Measurements from ENCODE around the gene RBM5. TPM values are rescaled to one million over a fixed set of nuclear protein-coding genes. Genes with fewer than 3 reads are reported as not detected.

RBM5 gene
- total RNA-seq, 1 donor from 2014 or later, result 372 TPM

- peaks cover 35% of the 10 kb centered on the region for H3K79me2 ChIP-seq (ENCODE audit: low read depth)
- peaks cover 7% of the 10 kb centered on the region for H3K9me3 Mint-ChIP-seq
- H3K27ac ChIP-seq, result no peak overlapping the region
- no peak for TF ChIP-seq EZH2 (IDR thresholded peaks at IDR 0.05)
- TF ChIP-seq CTCF (IDR thresholded peaks at IDR 0.05), result peak; percentile 24
- peaks cover 40% of the 10 kb centered on the region for H4K20me1 ChIP-seq (ENCODE audit: low read depth)
- H3K36me3 ChIP-seq, result no peaks in the 10 kb centered on the region
- peak overlapping the region; percentile 94 for H3K4me2 ChIP-seq
- no peak overlapping the region for H2AFZ ChIP-seq (replicated peaks)
- peak overlapping the region; percentile 94 for H3K4me3 ChIP-seq
- peak overlapping the region; percentile 89 for H3K4me3 Mint-ChIP-seq
- no peak overlapping the region for H3K9ac ChIP-seq
- peak overlapping the region; percentile 76 for H3K27ac Mint-ChIP-seq
- no peak for DNase-seq (ENCODE audit: low spot score)
- H3K27me3 ChIP-seq, result peaks cover 37% of the 10 kb centered on the region
- H3K9me3 ChIP-seq (ENCODE audit: low read depth), result no peaks in the 10 kb centered on the region
- H3K27me3 Mint-ChIP-seq (ENCODE audit: insufficient read depth, low read depth), result peaks cover 27% of the 10 kb centered on the region
- H3K36me3 Mint-ChIP-seq, result no peaks in the 10 kb centered on the region
- H3K4me1 ChIP-seq, result peaks cover 50% of the 10 kb centered on the region
- H3F3A ChIP-seq (ENCODE audit: low read depth), result peaks cover 14% of the 10 kb centered on the region
- peaks cover 47% of the 10 kb centered on the region for H3K4me1 Mint-ChIP-seq
These were observed 65.7 kb downstream of the RBM5 start for GRCh38 chr3:50154476-50154839.

DNA sequence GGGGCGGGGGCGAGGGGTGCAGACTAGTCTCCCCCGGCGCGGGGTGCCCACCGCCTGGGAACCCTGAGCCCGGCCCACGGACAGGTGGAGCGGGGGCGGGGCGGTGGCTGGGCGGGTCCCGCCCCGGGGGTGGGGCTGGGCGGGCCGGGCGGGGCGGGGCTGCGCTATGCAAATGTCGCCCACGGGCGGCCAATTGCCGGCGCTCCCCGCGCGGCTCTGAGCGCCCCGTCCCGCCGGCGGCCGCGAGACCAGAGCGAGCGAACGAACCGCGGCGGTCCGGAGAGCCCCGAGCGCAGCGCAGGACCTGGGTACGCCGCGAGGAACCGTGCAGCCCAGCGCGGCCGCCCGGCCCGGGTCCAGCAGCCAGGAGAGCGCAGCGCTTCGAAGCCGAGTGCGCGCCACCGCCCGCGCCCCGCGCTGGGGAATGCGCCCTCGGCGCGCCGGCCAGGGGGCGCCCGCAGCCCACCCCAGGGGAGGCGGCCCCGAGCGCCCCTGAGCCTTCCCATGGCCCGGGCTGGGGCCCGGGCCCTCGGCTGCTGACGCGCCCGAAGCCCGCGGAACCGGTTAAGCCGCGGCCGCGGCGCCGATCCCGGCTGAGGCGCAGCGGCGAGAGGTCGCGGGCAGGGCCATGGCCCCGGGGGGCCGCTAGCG, 66.2 kb downstream of the RBM5 start, which contains the start of gene SEMA3F:
SEMA3F (plus strand) TSS at position 485 of the 651 bp plus-strand sequence. CDS start 4,299 bp downstream, outside the sequence.
- H3K4me1 Mint-ChIP-seq, result peaks cover 52% of the 10 kb centered on the region
- TF ChIP-seq EZH2 (IDR thresholded peaks at IDR 0.05) (no peak), CTCF (IDR thresholded peaks at IDR 0.05) (peak; percentile 32), EZH2phosphoT487 (IDR thresholded peaks at IDR 0.05) (no peak)
- no peak within 1 kb of the TSS for H2AFZ ChIP-seq (replicated peaks)
- H3K4me1 ChIP-seq, result peaks cover 48% of the 10 kb centered on the region
- H3K9ac ChIP-seq, result no peak within 1 kb of the TSS
- peaks cover 7% of the 10 kb centered on the region for H3K9me3 Mint-ChIP-seq
- no peaks in the 10 kb centered on the region for H3K9me3 ChIP-seq (ENCODE audit: low read depth)
- H3K27me3 ChIP-seq, result peaks cover 37% of the 10 kb centered on the region
- H3F3A ChIP-seq (ENCODE audit: low read depth), result peaks cover 14% of the 10 kb centered on the region
- H3K4me2 ChIP-seq, result peak within 1 kb of the TSS; percentile 94
- peak within 1 kb of the TSS; percentile 97 for H3K4me3 Mint-ChIP-seq
- peaks cover 45% of the 10 kb centered on the region for H4K20me1 ChIP-seq (ENCODE audit: low read depth)
- H3K27me3 Mint-ChIP-seq (ENCODE audit: insufficient read depth, low read depth), result peaks cover 27% of the 10 kb centered on the region
- no peaks in the 10 kb centered on the region for H3K36me3 ChIP-seq
- peaks cover 35% of the 10 kb centered on the region for H3K79me2 ChIP-seq (ENCODE audit: low read depth)
- H3K27ac ChIP-seq, result no peak within 1 kb of the TSS
- DNase-seq (ENCODE audit: low spot score), result peak; percentile 93
- peak within 1 kb of the TSS; percentile 76 for H3K27ac Mint-ChIP-seq
- no peaks in the 10 kb centered on the region for H3K36me3 Mint-ChIP-seq
- peak within 1 kb of the TSS; percentile 94 for H3K4me3 ChIP-seq

DNA sequence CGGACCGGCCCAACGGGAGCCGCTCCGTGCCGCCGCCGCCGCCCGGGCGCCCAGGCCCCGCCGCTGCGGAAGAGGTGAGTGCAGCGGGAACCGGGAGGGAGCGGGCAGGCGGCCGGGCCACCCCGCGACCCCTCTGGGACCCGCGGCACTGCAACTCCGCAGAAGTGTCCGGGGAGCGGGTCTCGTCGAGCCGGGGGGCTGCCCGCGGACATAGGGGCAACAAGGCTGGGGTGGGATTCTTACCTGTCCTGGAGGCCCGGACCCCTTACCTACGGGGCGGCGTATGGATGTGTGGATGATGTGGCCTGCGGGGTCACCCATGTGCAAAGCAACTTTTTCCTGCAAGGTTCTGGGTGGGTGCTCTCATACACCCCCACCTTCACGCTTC, 66.8 kb downstream of the RBM5 start:
- peaks cover 26% of the 10 kb centered on the region for H3K27me3 Mint-ChIP-seq (ENCODE audit: insufficient read depth, low read depth)
- Histone ChIP-seq H3K9ac (no peak overlapping the region), H2AFZ (replicated peaks) (no peak overlapping the region), H3K4me3 (peak overlapping the region; percentile 94), H3F3A (ENCODE audit: low read depth) (peaks cover 10% of the 10 kb centered on the region), H4K20me1 (ENCODE audit: low read depth) (peaks cover 50% of the 10 kb centered on the region), H3K4me2 (peak overlapping the region; percentile 94), H3K27ac (no peak overlapping the region), H3K36me3 (no peaks in the 10 kb centered on the region), H3K79me2 (ENCODE audit: low read depth) (peaks cover 35% of the 10 kb centered on the region), H3K9me3 (ENCODE audit: low read depth) (no peaks in the 10 kb centered on the region), H3K27me3 (peaks cover 37% of the 10 kb centered on the region), H3K4me1 (peaks cover 47% of the 10 kb centered on the region)
- no peaks in the 10 kb centered on the region for H3K36me3 Mint-ChIP-seq
- H3K4me3 Mint-ChIP-seq, result peak overlapping the region; percentile 97
- no peak for TF ChIP-seq EZH2phosphoT487 (IDR thresholded peaks at IDR 0.05)
- TF ChIP-seq EZH2 (IDR thresholded peaks at IDR 0.05), result no peak
- TF ChIP-seq CTCF (IDR thresholded peaks at IDR 0.05), result no peak
- no peak for DNase-seq (ENCODE audit: low spot score)
- peak overlapping the region; percentile 74 for H3K27ac Mint-ChIP-seq
- H3K9me3 Mint-ChIP-seq, result peaks cover 7% of the 10 kb centered on the region
- peaks cover 49% of the 10 kb centered on the region for H3K4me1 Mint-ChIP-seq

Data from neural progenitor cell (in vitro differentiated cells).